Astrocyte (in vitro differentiated cells and primary cell): Measurements from ENCODE around the gene MYCBP2.

Source experiments
- EZH2 ChIP-seq: IDR thresholded peaks from 2 replicates; pipeline ENCODE4 v1.6.1; 2012; ENCODE audit warnings: mild to moderate bottlenecking, low read length, inconsistent platforms; ENCODE audit not compliant: insufficient read depth
- TF ChIP-seq, protein P1 (sequence below): IDR thresholded peaks from 2 replicates; pipeline ENCODE4 v1.5.1; 2011; ENCODE audit warnings: low read depth, mild to moderate bottlenecking, inconsistent platforms, low read length, moderate library complexity; ENCODE audit not compliant: insufficient read depth

DNA sequence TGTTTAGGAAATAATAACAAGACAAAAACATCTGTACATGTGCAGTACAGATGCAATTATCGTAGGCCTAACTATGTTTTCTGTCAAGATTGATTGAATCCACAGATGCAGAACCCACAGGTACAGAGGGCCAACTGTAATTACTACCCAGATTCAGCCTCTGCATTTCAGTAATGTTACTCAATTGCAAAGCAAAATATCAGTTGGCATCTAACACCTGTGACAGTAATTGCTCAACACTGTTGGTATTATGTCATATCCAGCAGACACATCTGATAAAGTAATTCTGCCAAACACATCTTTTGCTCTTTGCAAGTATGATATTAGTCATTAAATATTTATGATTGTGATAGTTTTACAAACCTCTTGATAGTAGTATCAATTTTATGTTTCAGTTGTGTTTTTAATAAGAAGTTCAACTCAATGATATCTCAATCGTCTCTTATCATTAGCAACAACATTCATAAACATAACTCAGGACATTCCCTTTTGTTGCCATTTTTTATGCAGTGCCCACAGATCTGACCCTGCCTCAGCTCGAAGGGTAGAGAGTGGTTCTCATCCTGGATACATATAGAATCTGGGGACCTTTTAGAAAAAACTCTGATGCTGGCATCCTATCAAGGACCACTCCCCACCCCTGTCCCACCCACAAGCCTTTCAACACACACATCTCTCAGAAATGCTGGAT lies 104.7 kb downstream of the MYCBP2 start:
- TF ChIP-seq, protein P1, sequence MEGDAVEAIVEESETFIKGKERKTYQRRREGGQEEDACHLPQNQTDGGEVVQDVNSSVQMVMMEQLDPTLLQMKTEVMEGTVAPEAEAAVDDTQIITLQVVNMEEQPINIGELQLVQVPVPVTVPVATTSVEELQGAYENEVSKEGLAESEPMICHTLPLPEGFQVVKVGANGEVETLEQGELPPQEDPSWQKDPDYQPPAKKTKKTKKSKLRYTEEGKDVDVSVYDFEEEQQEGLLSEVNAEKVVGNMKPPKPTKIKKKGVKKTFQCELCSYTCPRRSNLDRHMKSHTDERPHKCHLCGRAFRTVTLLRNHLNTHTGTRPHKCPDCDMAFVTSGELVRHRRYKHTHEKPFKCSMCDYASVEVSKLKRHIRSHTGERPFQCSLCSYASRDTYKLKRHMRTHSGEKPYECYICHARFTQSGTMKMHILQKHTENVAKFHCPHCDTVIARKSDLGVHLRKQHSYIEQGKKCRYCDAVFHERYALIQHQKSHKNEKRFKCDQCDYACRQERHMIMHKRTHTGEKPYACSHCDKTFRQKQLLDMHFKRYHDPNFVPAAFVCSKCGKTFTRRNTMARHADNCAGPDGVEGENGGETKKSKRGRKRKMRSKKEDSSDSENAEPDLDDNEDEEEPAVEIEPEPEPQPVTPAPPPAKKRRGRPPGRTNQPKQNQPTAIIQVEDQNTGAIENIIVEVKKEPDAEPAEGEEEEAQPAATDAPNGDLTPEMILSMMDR: no peak
- no peak for TF ChIP-seq EZH2
